Neuron (in vitro differentiated cells): ENCODE results near the gene CHURC1.
"Not testable (repeated sequence)": the region's sequence is repeated elsewhere in the genome, so short reads cannot be mapped to it uniquely, and the experiment has no call there.

Source experiments
- H2AFZ ChIP-seq: one replicate; pipeline ENCODE4 v1.6.1; 2013; ENCODE audit warnings: low read depth, mild to moderate bottlenecking, inconsistent platforms, low read length, moderate library complexity
- H3K27me3 ChIP-seq: one replicate; pipeline ENCODE4 v1.6.1; 2013; ENCODE audit warnings: low read length; ENCODE audit not compliant: insufficient read depth
- H3K36me3 ChIP-seq: one replicate; pipeline ENCODE4 v1.6.1; 2013; ENCODE audit warnings: low read length; ENCODE audit not compliant: insufficient read depth
- H3K4me1 ChIP-seq: one replicate; pipeline ENCODE4 v1.6.1; 2013; ENCODE audit warnings: low read length; ENCODE audit not compliant: insufficient read depth
- H3K4me3 ChIP-seq: 2 replicates; pipeline ENCODE4 v1.5.1; 2013; ENCODE audit warnings: mild to moderate bottlenecking, low read length, moderate library complexity
- H3K9me3 ChIP-seq: one replicate; pipeline ENCODE4 v1.6.1; 2013; ENCODE audit warnings: low read length

The CHURC1 gene

GRCh38 chr14:64879635-64880220, 34.5 kb upstream of the CHURC1 start, which contains the start of gene SPTB:
TSS of gene SPTB (minus strand) at chr14:64879907. CDS start at chr14:64823094, 56,813 bp downstream.
- Histone ChIP-seq H3K4me1 (peaks cover 14% of the 10 kb centered on the region), H3K9me3 (no peaks in the 10 kb centered on the region), H3K27me3 (peaks cover 78% of the 10 kb centered on the region), H3K4me3 (peak within 1 kb of the TSS; percentile 50), H3K36me3 (no peaks in the 10 kb centered on the region), H2AFZ (peak within 1 kb of the TSS; percentile 57)

- no peaks in the 10 kb centered on the region for H3K36me3 ChIP-seq
- no peaks in the 10 kb centered on the region for H3K9me3 ChIP-seq
- H3K4me1 ChIP-seq: peaks cover 14% of the 10 kb centered on the region
- peaks cover 75% of the 10 kb centered on the region for H3K27me3 ChIP-seq
- peak overlapping the region; percentile 50 for H3K4me3 ChIP-seq
- H2AFZ ChIP-seq: peak overlapping the region; percentile 57
Observed at GRCh38 chr14:64880221-64881121, 33.8 kb upstream of the CHURC1 start.

- Histone ChIP-seq H3K4me3 (no peak overlapping the region), H3K4me1 (peaks cover 2% of the 10 kb centered on the region), H3K9me3 (peaks cover 2% of the 10 kb centered on the region), H3K27me3 (peaks cover 43% of the 10 kb centered on the region), H3K36me3 (no peaks in the 10 kb centered on the region), H2AFZ (no peak overlapping the region)
Observed at GRCh38 chr14:64885559-64885958, 28.7 kb upstream of the CHURC1 start.

- Histone ChIP-seq H3K27me3 (peaks cover 19% of the 10 kb centered on the region), H3K9me3 (peaks cover 2% of the 10 kb centered on the region), H2AFZ (no peak overlapping the region), H3K4me1 (no peaks in the 10 kb centered on the region), H3K36me3 (no peaks in the 10 kb centered on the region), H3K4me3 (no peak overlapping the region)
Observed at GRCh38 chr14:64889352-64889751, 24.9 kb upstream of the CHURC1 start.

DNA sequence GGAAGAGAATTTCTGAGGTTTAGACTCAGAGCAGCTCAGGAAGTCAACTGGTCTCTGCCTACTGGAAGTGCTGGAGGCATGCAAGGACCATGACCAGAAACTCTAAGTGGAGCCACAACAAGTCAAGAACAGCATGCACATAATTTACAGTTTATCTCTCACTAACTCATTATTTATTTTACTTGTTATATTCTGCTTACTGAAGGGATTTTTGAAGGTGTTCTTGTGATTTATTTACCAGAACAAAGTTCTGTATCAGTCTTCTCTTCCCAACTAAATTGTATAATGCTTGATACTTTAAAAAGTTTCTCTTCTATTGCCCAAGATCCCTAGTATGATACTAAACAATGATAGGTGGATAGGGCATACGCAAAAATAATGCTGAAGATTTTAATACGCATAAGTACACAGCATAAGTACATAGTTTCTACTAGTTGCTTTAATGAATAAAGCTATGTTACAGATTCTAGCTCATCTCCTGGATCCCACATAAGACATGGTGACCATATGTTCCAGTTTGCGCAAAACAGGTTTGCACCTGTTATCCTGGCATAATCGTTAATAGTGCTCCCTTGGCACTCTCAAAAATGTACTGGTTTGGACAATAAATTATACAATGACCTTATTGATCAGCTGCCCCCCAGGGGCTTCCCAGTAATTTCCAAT, 22.9 kb upstream of the CHURC1 start:
- Histone ChIP-seq H3K27me3 (peaks cover 7% of the 10 kb centered on the region), H3K4me3 (no peak overlapping the region), H3K36me3 (no peaks in the 10 kb centered on the region), H3K9me3 (peaks cover 2% of the 10 kb centered on the region), H3K4me1 (no peaks in the 10 kb centered on the region), H2AFZ (no peak overlapping the region)

DNA sequence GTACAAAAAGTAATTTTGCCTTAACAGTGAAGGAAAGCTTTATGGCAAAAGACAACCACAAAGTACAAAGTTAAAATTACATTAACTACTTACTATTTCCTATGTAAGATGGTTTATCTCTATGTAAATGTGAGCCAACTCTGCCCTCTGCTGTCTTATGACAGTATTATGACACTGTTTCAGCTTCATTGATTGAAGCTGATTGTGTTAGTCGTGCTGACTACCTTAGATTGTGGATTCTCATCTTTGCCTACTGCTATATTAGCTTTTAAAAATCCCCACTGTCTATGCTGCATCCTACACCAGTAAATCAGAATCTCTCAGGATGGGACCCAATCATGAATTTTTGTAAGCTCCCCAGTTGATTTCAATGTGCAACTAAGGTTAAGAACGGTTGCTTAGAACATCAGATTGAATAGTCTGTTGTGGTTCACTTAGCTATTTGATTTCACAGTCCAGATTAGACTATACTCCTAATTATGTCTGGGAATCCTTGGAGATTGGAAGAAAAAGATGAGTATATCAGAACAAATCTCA, 22.3 kb upstream of the CHURC1 start:
- Histone ChIP-seq H3K36me3 (no peaks in the 10 kb centered on the region), H3K27me3 (peaks cover 9% of the 10 kb centered on the region), H2AFZ (no peak overlapping the region), H3K4me3 (no peak overlapping the region), H3K4me1 (no peaks in the 10 kb centered on the region), H3K9me3 (peaks cover 2% of the 10 kb centered on the region)

DNA sequence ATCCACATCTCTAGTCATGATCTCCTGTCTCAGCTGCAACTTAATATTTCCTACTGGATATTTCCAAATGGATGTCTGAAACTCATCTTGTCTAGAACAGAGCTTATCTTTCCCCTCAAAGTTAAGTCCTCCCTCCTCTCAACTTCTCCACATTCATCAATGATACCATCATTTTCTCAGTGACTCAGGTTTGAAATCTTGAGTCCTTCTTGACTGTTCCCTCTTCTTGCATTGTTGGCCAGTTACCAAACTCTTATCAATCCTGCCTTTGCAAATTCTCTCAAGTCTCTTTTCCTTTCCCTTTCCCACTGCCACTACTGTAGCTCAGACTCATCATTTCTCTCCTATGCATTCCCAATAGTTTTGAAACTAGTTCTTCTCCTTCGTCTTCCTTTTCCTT, 14.3 kb upstream of the CHURC1 start:
- H3K27me3 ChIP-seq: peaks cover 21% of the 10 kb centered on the region

DNA sequence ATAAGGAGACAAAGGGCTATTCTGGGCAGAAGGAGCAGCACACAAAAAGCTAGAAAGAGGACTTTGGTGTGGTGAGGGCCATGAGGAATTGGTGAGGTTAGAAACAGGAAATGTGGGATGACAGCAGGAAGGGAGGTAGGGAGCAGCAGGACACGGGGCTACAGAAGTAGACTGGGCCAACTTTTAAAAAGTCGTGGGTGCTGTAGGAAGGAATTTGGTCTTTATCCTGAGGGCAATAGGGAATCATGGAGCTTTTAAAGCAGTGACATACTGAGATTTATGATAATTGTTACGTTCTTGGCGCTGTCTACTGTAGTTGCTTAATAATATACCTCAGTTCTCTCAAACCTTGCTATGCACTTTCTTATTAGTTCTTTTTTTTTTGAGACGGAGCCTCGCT, 8.2 kb upstream of the CHURC1 start:
- Histone ChIP-seq H3K9me3 (no peaks in the 10 kb centered on the region), H3K36me3 (no peaks in the 10 kb centered on the region), H2AFZ (no peak overlapping the region), H3K4me1 (no peaks in the 10 kb centered on the region), H3K27me3 (peaks cover 12% of the 10 kb centered on the region), H3K4me3 (no peak overlapping the region)

More for the DNA sequence above, 14.3 kb upstream of the CHURC1 start:
- H2AFZ ChIP-seq: no peak overlapping the region
- no peaks in the 10 kb centered on the region for H3K4me1 ChIP-seq
- H3K36me3 ChIP-seq: no peaks in the 10 kb centered on the region
- H3K4me3 ChIP-seq: no peak overlapping the region
- H3K9me3 ChIP-seq: no peaks in the 10 kb centered on the region

DNA sequence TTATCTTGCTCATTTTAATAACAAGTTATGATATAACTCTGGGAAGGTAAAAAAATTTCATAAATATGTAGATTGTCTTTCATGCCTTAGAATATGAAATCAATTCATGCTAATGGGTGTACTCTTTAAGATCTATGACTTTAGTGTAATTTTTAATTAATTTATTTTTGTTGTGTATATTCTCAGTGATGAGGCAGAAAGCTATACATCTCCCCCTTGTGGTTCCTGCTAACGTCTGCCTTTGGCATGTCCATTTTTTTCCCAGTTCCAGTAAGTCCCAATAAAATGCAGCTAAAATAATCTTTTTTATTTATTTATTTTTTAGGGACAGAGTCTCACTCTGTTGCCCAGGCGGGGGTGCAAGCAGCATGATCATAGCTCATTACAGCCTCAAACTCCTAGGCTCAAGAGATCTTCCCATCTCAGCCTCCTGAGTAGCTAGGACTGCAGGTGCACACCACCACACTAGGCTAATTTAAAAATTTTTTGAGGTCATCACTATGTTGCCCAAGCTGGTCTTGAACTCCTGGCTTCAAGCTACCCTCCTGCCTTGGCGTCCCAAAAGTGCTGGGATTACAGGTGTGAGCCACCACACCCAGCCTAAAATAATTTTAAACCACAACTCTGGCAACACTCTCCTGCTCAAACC, 3.3 kb upstream of the CHURC1 start:
- Histone ChIP-seq H3K4me3 (no peak overlapping the region), H3K9me3 (no peaks in the 10 kb centered on the region), H3K4me1 (peaks cover 12% of the 10 kb centered on the region), H3K27me3 (peaks cover 10% of the 10 kb centered on the region), H2AFZ (no peak overlapping the region), H3K36me3 (no peaks in the 10 kb centered on the region)

- H3K4me3 ChIP-seq: no peak overlapping the region
- no peaks in the 10 kb centered on the region for H3K36me3 ChIP-seq
- H3K4me1 ChIP-seq: peaks cover 12% of the 10 kb centered on the region
- H3K9me3 ChIP-seq: no peaks in the 10 kb centered on the region
- H3K27me3 ChIP-seq: peaks cover 6% of the 10 kb centered on the region
- H2AFZ ChIP-seq: no peak overlapping the region
Observed at GRCh38 chr14:64912261-64912660, 2.0 kb upstream of the CHURC1 start.

DNA sequence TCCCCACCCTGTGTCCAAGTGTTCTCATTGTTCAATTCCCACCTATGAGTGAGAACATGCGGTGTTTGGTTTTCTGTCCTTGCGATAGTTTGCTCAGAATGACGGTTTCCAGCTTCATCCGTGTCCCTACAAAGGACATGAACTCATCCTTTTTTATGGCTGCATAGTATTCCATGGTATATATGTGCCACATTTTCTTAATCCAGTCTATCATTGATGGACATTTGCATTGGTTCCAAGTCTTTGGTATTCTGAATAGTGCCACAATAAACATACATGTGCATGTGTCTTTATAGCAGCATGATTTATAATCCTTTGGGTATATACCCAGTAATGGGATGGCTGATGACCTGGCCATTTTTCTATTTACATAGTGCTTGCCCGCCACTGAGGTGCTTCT, 778 bp upstream of the CHURC1 start:
- H3K36me3 ChIP-seq, H3K9me3 ChIP-seq, H3K27me3 ChIP-seq, H3K4me3 ChIP-seq: not testable (repeated sequence)
- Histone ChIP-seq H2AFZ (peak overlapping the region; percentile 81), H3K4me1 (peaks cover 12% of the 10 kb centered on the region)

DNA sequence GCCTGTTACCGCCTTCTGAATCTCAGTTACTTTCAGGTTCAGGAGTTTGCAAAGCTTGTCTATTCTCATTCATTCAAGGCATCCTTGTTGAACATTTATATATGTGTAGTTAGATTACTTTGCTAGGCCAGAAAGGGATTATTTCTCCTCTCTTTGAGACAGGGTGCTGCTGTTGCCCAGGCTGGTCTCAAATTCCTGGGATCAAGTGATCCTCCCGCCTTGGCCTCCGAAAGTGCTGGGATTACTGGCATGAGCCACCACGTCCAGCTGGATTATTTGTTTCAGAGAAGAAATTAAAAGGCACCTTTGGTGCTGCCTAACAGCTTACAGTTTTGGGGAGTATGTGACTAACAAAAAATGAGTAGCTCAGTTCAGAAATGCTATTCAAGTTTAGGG, 772 bp downstream of the CHURC1 start:
- no peaks in the 10 kb centered on the region for H3K27me3 ChIP-seq
- peaks cover 12% of the 10 kb centered on the region for H3K4me1 ChIP-seq
- H3K4me3 ChIP-seq: peak overlapping the region; percentile 69
- no peaks in the 10 kb centered on the region for H3K9me3 ChIP-seq
- peak overlapping the region; percentile 81 for H2AFZ ChIP-seq
- H3K36me3 ChIP-seq: no peaks in the 10 kb centered on the region
